ENCODE data around the gene ZRANB1.

ZRANB1 gene

GRCh38 chr10:124957404-124957947 is 15.6 kb downstream of the ZRANB1 start:
- Histone ChIP-seq H3K27ac (ENCODE audit: low read depth, low read length) (peak overlapping the region; percentile 82), H3K9me3 (ENCODE audit: control insufficient read depth in 5 of 5, low read length in 5 of 5) (no peaks in the 10 kb centered on the region), H3K27me3 (ENCODE audit: control insufficient read depth in 5 of 5, insufficient read depth in 4 of 5, low read length in 5 of 5) (no peaks in the 10 kb centered on the region), H3K36me3 (ENCODE audit: control insufficient read depth in 5 of 5, insufficient read depth in 5 of 5, low read length in 5 of 5) (no peaks in the 10 kb centered on the region), H3K9ac (ENCODE audit: low read length in 5 of 5) (no peak overlapping the region), H3K4me1 (ENCODE audit: control insufficient read depth in 5 of 5, insufficient read depth in 5 of 5, low read length in 5 of 5) (peaks cover 3 to 37% (median 26%) of the 10 kb centered on the region in 5 donors), H3K4me3 (ENCODE audit: low read depth in 1 of 5, low read length in 5 of 5) (no peak overlapping the region)

GRCh38 chr10:124959564-124959963 is 17.6 kb downstream of the ZRANB1 start:
- Histone ChIP-seq H3K9ac (ENCODE audit: low read length in 5 of 5) (no peak overlapping the region), H3K4me1 (ENCODE audit: control insufficient read depth in 5 of 5, insufficient read depth in 5 of 5, low read length in 5 of 5) (peaks cover 3 to 37% (median 26%) of the 10 kb centered on the region in 5 donors), H3K36me3 (ENCODE audit: control insufficient read depth in 5 of 5, insufficient read depth in 5 of 5, low read length in 5 of 5) (peaks cover 0 to 4% (median 0%) of the 10 kb centered on the region in 5 donors), H3K9me3 (ENCODE audit: control insufficient read depth in 5 of 5, low read length in 5 of 5) (no peaks in the 10 kb centered on the region), H3K27ac (ENCODE audit: low read depth, low read length) (no peak overlapping the region), H3K27me3 (ENCODE audit: control insufficient read depth in 5 of 5, insufficient read depth in 4 of 5, low read length in 5 of 5) (no peaks in the 10 kb centered on the region), H3K4me3 (ENCODE audit: low read depth in 1 of 5, low read length in 5 of 5) (no peak overlapping the region)

- Histone ChIP-seq H3K4me3 (ENCODE audit: low read depth in 1 of 5, low read length in 5 of 5) (no peak overlapping the region), H3K4me1 (ENCODE audit: control insufficient read depth in 5 of 5, insufficient read depth in 5 of 5, low read length in 5 of 5) (peaks cover 3 to 30% (median 20%) of the 10 kb centered on the region in 5 donors), H3K36me3 (ENCODE audit: control insufficient read depth in 5 of 5, insufficient read depth in 5 of 5, low read length in 5 of 5) (peaks cover 0 to 4% (median 3%) of the 10 kb centered on the region in 5 donors), H3K27me3 (ENCODE audit: control insufficient read depth in 5 of 5, insufficient read depth in 4 of 5, low read length in 5 of 5) (no peaks in the 10 kb centered on the region), H3K9me3 (ENCODE audit: control insufficient read depth in 5 of 5, low read length in 5 of 5) (no peaks in the 10 kb centered on the region), H3K27ac (ENCODE audit: low read depth, low read length) (peak overlapping the region; percentile 57), H3K9ac (ENCODE audit: low read length in 5 of 5) (no peak overlapping the region)
Measured at GRCh38 chr10:124961248-124961570, 19.3 kb downstream of the ZRANB1 start.

GRCh38 chr10:124962421-124962820 is 20.5 kb downstream of the ZRANB1 start:
- H3K4me1 ChIP-seq (ENCODE audit: control insufficient read depth in 5 of 5, insufficient read depth in 5 of 5, low read length in 5 of 5), result peaks cover 0 to 19% (median 11%) of the 10 kb centered on the region in 5 donors
- no peaks in the 10 kb centered on the region for H3K9me3 ChIP-seq (ENCODE audit: control insufficient read depth in 5 of 5, low read length in 5 of 5)
- no peak overlapping the region for H3K4me3 ChIP-seq (ENCODE audit: low read depth in 1 of 5, low read length in 5 of 5)
- no peak overlapping the region for H3K9ac ChIP-seq (ENCODE audit: low read length in 5 of 5)
- H3K27ac ChIP-seq (ENCODE audit: low read depth, low read length), result no peak overlapping the region
- H3K27me3 ChIP-seq (ENCODE audit: control insufficient read depth in 5 of 5, insufficient read depth in 4 of 5, low read length in 5 of 5), result no peaks in the 10 kb centered on the region
- peaks cover 5 to 14% (median 8%) of the 10 kb centered on the region in 5 donors for H3K36me3 ChIP-seq (ENCODE audit: control insufficient read depth in 5 of 5, insufficient read depth in 5 of 5, low read length in 5 of 5)

- H3K9me3 ChIP-seq (ENCODE audit: control insufficient read depth in 5 of 5, low read length in 5 of 5), result no peaks in the 10 kb centered on the region
- H3K4me3 ChIP-seq (ENCODE audit: low read depth in 1 of 5, low read length in 5 of 5), result no peak overlapping the region
- H3K4me1 ChIP-seq (ENCODE audit: control insufficient read depth in 5 of 5, insufficient read depth in 5 of 5, low read length in 5 of 5), result peaks cover 0 to 12% (median 7%) of the 10 kb centered on the region in 5 donors
- peaks cover 8 to 27% (median 13%) of the 10 kb centered on the region in 5 donors for H3K36me3 ChIP-seq (ENCODE audit: control insufficient read depth in 5 of 5, insufficient read depth in 5 of 5, low read length in 5 of 5)
- no peak overlapping the region for H3K9ac ChIP-seq (ENCODE audit: low read length in 5 of 5)
- H3K27ac ChIP-seq (ENCODE audit: low read depth, low read length), result no peak overlapping the region
- no peaks in the 10 kb centered on the region for H3K27me3 ChIP-seq (ENCODE audit: control insufficient read depth in 5 of 5, insufficient read depth in 4 of 5, low read length in 5 of 5)
Measured at GRCh38 chr10:124963866-124964720, 22.2 kb downstream of the ZRANB1 start.

- Histone ChIP-seq H3K36me3 (ENCODE audit: control insufficient read depth in 5 of 5, insufficient read depth in 5 of 5, low read length in 5 of 5) (peaks cover 8 to 28% (median 13%) of the 10 kb centered on the region in 5 donors), H3K4me1 (ENCODE audit: control insufficient read depth in 5 of 5, insufficient read depth in 5 of 5, low read length in 5 of 5) (peaks cover 0 to 13% (median 7%) of the 10 kb centered on the region in 5 donors), H3K4me3 (ENCODE audit: low read depth in 1 of 5, low read length in 5 of 5) (no peak overlapping the region), H3K9ac (ENCODE audit: low read length in 5 of 5) (no peak overlapping the region), H3K27me3 (ENCODE audit: control insufficient read depth in 5 of 5, insufficient read depth in 4 of 5, low read length in 5 of 5) (no peaks in the 10 kb centered on the region), H3K9me3 (ENCODE audit: control insufficient read depth in 5 of 5, low read length in 5 of 5) (no peaks in the 10 kb centered on the region), H3K27ac (ENCODE audit: low read depth, low read length) (no peak overlapping the region)
Measured at GRCh38 chr10:124966008-124966407, 24.1 kb downstream of the ZRANB1 start.

- Histone ChIP-seq H3K9me3 (ENCODE audit: control insufficient read depth in 5 of 5, low read length in 5 of 5) (no peaks in the 10 kb centered on the region), H3K27me3 (ENCODE audit: control insufficient read depth in 5 of 5, insufficient read depth in 4 of 5, low read length in 5 of 5) (no peaks in the 10 kb centered on the region), H3K4me1 (ENCODE audit: control insufficient read depth in 5 of 5, insufficient read depth in 5 of 5, low read length in 5 of 5) (peaks cover 0 to 15% (median 7%) of the 10 kb centered on the region in 5 donors), H3K9ac (ENCODE audit: low read length in 5 of 5) (no peak overlapping the region), H3K36me3 (ENCODE audit: control insufficient read depth in 5 of 5, insufficient read depth in 5 of 5, low read length in 5 of 5) (peaks cover 8 to 28% (median 13%) of the 10 kb centered on the region in 5 donors), H3K4me3 (ENCODE audit: low read depth in 1 of 5, low read length in 5 of 5) (no peak overlapping the region), H3K27ac (ENCODE audit: low read depth, low read length) (no peak overlapping the region)
Measured at GRCh38 chr10:124967255-124967654, 25.3 kb downstream of the ZRANB1 start.

- Histone ChIP-seq H3K36me3 (ENCODE audit: control insufficient read depth in 5 of 5, insufficient read depth in 5 of 5, low read length in 5 of 5) (peaks cover 12 to 47% (median 30%) of the 10 kb centered on the region in 5 donors), H3K9me3 (ENCODE audit: control insufficient read depth in 5 of 5, low read length in 5 of 5) (no peaks in the 10 kb centered on the region), H3K27me3 (ENCODE audit: control insufficient read depth in 5 of 5, insufficient read depth in 4 of 5, low read length in 5 of 5) (no peaks in the 10 kb centered on the region), H3K9ac (ENCODE audit: low read length in 5 of 5) (no peak overlapping the region), H3K4me3 (ENCODE audit: low read depth in 1 of 5, low read length in 5 of 5) (no peak overlapping the region), H3K4me1 (ENCODE audit: control insufficient read depth in 5 of 5, insufficient read depth in 5 of 5, low read length in 5 of 5) (peaks cover 0 to 13% (median 6%) of the 10 kb centered on the region in 5 donors), H3K27ac (ENCODE audit: low read depth, low read length) (no peak overlapping the region)
Measured at GRCh38 chr10:124971276-124971675, 29.4 kb downstream of the ZRANB1 start.

GRCh38 chr10:124972637-124973036 is 30.7 kb downstream of the ZRANB1 start:
- Histone ChIP-seq H3K4me3 (ENCODE audit: low read depth in 1 of 5, low read length in 5 of 5) (no peak overlapping the region), H3K9me3 (ENCODE audit: control insufficient read depth in 5 of 5, low read length in 5 of 5) (no peaks in the 10 kb centered on the region), H3K4me1 (ENCODE audit: control insufficient read depth in 5 of 5, insufficient read depth in 5 of 5, low read length in 5 of 5) (peaks cover 0 to 13% (median 4%) of the 10 kb centered on the region in 5 donors), H3K36me3 (ENCODE audit: control insufficient read depth in 5 of 5, insufficient read depth in 5 of 5, low read length in 5 of 5) (peaks cover 8 to 36% (median 22%) of the 10 kb centered on the region in 5 donors), H3K27ac (ENCODE audit: low read depth, low read length) (no peak overlapping the region), H3K9ac (ENCODE audit: low read length in 5 of 5) (no peak overlapping the region), H3K27me3 (ENCODE audit: control insufficient read depth in 5 of 5, insufficient read depth in 4 of 5, low read length in 5 of 5) (no peaks in the 10 kb centered on the region)

GRCh38 chr10:124974131-124974530 is 32.2 kb downstream of the ZRANB1 start:
- H3K36me3 ChIP-seq (ENCODE audit: control insufficient read depth in 5 of 5, insufficient read depth in 5 of 5, low read length in 5 of 5), result peaks cover 8 to 30% (median 16%) of the 10 kb centered on the region in 5 donors
- no peaks in the 10 kb centered on the region for H3K9me3 ChIP-seq (ENCODE audit: control insufficient read depth in 5 of 5, low read length in 5 of 5)
- H3K27me3 ChIP-seq (ENCODE audit: control insufficient read depth in 5 of 5, insufficient read depth in 4 of 5, low read length in 5 of 5), result no peaks in the 10 kb centered on the region
- H3K4me3 ChIP-seq (ENCODE audit: low read depth in 1 of 5, low read length in 5 of 5), result no peak overlapping the region
- peaks cover 0 to 13% (median 9%) of the 10 kb centered on the region in 5 donors for H3K4me1 ChIP-seq (ENCODE audit: control insufficient read depth in 5 of 5, insufficient read depth in 5 of 5, low read length in 5 of 5)
- no peak overlapping the region for H3K9ac ChIP-seq (ENCODE audit: low read length in 5 of 5)
- H3K27ac ChIP-seq (ENCODE audit: low read depth, low read length), result no peak overlapping the region
